Transverse colon (tissue), 4 donors: ENCODE measurements around the gene DPP10.

Source experiments
- EP300 ChIP-seq: sonication (generic); formaldehyde crosslinking; IDR thresholded peaks from one replicate; pipeline ENCODE4 v1.6.1; 2017; ENCODE audit warnings: antibody characterized with exemption, low read depth
- POLR2A ChIP-seq: fragments of 450-650 bp; IDR thresholded peaks from one replicate; pipeline ENCODE4 v1.6.1; 2016; ENCODE audit warnings: antibody characterized with exemption, mild to moderate bottlenecking, moderate library complexity
- POLR2AphosphoS5 ChIP-seq, 3 donors: sonication (generic); formaldehyde crosslinking; IDR thresholded peaks; one replicate each; pipeline ENCODE4 v1.6.1; 2016; ENCODE audit warnings: antibody characterized with exemption in 3 of 3
- TF ChIP-seq, protein P1 (sequence below), 5 experiments: fragments of 200-600 bp in 3 of 5; fragments of 450-650 bp in 2 of 5; sonication (generic) in 3 of 5; IDR thresholded peaks; 1 replicate in 2 of 5; 2 replicates in 3 of 5; pipeline ENCODE4 v1.5.1; 2016 to 2017; ENCODE audit warnings: antibody characterized with exemption in 5 of 5, inconsistent platforms in 3 of 5, mild to moderate bottlenecking in 2 of 5, moderate library complexity in 1 of 5

DNA sequence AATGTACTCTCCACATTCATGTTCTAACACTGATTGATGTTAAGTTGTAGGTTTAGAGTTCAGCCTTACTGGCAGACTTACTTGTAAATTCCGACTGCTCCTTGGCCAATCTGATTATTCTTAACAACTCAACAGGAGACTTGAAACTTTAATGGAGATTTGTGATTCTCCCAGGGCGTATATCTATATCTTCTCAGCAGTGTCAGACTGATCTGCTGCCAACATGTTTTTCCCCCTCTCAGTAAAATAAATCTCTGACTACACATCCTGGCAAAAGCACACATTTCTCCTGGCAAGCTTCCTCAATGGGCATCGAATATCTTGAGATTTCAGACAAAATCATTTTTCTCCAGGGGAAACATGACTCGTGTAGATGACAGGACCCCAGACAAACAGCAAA lies 1041.2 kb downstream of the DPP10 start:
- TF ChIP-seq POLR2AphosphoS5 (IDR thresholded peaks at IDR 0.05) (no peak), EP300 (no peak), POLR2A (no peak)
- TF ChIP-seq, protein P1, sequence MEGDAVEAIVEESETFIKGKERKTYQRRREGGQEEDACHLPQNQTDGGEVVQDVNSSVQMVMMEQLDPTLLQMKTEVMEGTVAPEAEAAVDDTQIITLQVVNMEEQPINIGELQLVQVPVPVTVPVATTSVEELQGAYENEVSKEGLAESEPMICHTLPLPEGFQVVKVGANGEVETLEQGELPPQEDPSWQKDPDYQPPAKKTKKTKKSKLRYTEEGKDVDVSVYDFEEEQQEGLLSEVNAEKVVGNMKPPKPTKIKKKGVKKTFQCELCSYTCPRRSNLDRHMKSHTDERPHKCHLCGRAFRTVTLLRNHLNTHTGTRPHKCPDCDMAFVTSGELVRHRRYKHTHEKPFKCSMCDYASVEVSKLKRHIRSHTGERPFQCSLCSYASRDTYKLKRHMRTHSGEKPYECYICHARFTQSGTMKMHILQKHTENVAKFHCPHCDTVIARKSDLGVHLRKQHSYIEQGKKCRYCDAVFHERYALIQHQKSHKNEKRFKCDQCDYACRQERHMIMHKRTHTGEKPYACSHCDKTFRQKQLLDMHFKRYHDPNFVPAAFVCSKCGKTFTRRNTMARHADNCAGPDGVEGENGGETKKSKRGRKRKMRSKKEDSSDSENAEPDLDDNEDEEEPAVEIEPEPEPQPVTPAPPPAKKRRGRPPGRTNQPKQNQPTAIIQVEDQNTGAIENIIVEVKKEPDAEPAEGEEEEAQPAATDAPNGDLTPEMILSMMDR (IDR thresholded peaks at IDR 0.05): no peak
